Activated naive CD4-positive, alpha-beta T cell (primary cell): ENCODE data around the gene NRG3.

ENCODE experiments used
- DNase-seq, 4 experiments: peaks; one replicate each; lab custom pipeline; 2025; lab: John Stamatoyannopoulos, UW

Gene NRG3

GRCh38 chr10:82089327-82089726 lies 214.3 kb downstream of the NRG3 start:
- DNase-seq: no peak

- DNase-seq: no peak
Observed at GRCh38 chr10:82091413-82091812, 216.4 kb downstream of the NRG3 start.

- DNase-seq: no peak
Observed at GRCh38 chr10:82092111-82092510, 217.1 kb downstream of the NRG3 start.

GRCh38 chr10:82124713-82125112 lies 249.7 kb downstream of the NRG3 start:
- DNase-seq: no peak

DNA sequence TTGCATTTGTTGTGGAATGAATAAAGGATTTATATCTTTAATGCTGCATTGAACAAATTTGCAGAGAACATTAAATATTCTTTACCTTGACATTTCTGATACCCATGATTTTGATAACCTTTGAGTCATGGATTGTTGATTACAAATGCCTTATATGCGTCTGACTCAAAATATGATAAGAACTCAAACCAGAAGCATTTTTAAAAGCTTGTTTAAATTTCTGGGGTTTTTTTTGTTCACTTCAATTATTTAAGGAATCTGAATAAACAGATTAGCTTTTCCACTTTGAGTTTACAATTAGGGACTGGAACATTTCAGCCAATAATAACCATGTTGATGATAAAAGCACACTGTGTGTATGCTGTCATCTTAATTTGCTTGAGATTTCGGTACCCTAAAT lies 253.5 kb downstream of the NRG3 start:
- no peak for DNase-seq

GRCh38 chr10:82136103-82136502 lies 261.1 kb downstream of the NRG3 start:
- no peak for DNase-seq

- DNase-seq: no peak
Observed at GRCh38 chr10:82144153-82144552, 269.2 kb downstream of the NRG3 start.

DNA sequence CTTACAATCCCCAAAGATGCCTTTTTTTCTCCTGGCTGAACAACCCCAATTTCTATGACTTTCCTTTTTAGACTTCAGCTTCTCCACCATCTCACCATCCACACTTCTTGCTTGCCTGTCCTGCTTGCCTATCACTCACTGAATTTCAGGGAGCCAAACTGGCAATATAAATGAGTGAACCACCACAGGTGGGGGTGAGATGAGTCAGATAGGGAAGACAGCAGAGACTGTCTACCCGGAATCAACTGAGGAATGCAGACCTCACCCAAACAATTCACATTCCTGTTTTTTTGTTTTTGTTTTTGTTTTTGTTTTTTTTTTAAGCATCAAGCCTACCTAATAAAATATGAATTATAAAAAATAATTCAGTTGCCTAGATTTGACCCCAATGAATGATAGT lies 273.8 kb downstream of the NRG3 start:
- DNase-seq: no peak

DNA sequence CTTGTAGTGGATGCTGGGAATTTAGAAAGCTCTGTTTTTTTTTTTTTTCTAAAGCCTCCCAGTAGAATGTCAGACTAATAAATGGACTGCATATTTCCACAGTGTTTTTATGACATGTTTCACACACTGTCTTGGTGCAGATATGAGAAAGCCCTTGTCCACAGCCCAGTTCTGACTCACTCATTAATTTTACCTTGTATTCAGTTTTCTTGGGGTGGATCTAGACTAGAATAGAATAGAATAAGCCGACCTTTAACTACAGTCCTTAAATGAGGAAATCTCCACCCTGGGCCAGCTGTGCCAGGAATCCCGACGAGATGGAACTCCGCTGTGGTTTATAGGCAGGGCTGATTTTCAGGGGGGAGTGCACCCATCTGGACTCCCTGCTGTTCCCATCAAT lies 274.7 kb downstream of the NRG3 start:
- DNase-seq: no peak

- DNase-seq: no peak
Observed at GRCh38 chr10:82150123-82150900, 275.3 kb downstream of the NRG3 start.

DNA sequence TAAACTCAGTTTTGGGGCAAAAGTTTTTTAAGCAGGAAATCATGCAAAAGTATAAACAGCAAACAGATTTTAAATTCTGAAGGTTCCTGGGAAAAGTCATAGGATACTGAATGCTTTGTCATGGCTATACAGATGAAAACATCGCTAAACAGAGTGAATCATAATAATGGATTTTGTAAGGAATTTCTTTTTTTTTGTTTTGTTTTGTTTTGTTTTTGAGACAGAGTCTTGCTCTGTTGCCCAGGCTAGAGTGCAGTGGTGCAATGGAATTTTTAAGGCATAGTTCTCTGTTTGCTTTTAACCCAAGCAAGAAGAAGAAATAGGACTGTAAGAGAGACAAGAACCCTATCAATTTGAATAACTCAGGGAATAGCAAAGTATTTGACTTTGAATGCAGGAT lies 285.3 kb downstream of the NRG3 start:
- no peak for DNase-seq

GRCh38 chr10:82161264-82161663 lies 286.3 kb downstream of the NRG3 start:
- no peak for DNase-seq

DNA sequence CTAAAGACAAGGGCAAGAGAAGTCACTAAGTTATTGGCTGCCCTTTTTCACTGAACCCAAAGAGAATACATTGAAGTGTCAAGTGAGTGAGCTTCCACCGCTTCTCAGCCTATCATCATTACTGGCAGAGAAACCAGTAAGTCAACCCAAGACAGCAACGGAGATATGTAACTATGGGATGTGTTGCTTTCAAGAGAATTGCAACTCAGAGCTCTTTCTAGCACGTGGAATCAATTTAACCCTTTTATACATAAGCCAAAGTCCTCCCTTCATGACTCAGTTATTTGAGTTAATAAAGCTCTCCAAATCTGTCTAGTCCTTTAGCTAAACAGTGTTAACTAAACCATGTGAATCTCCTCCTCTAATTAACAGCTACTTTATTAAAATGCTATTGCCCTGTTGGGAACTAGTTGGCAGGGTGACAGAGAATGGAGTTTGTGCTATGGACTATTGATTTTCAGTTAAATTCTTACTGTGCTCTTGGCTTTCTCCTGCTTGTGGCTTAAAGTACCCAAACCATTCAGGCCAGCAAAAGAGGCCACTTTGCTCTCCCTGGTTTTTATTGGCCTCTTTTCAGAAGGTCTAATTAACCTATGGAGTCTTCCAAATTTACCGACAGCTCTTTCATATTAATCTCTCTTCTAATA lies 287.7 kb downstream of the NRG3 start:
- no peak for DNase-seq

- DNase-seq: no peak
Observed at GRCh38 chr10:82171899-82172298, 296.9 kb downstream of the NRG3 start.

DNA sequence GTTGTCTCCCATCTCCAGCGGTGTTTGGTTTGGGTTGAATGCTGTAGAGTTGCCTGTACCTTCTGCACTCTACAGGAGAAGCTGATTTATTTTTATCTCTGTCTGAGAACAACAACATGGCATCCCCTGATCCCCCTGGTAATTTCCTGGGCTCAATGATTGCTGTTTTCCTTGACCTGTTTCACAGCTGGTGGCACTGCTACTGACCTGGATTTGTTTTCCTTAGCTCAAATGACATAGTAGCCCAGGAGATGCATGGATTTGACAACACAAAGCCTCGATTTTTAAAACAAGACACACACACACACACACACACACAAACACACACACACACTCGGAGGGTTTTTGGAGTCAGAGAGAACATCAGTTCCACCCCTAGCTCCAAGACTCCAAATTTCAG lies 301.6 kb downstream of the NRG3 start:
- no peak for DNase-seq

DNA sequence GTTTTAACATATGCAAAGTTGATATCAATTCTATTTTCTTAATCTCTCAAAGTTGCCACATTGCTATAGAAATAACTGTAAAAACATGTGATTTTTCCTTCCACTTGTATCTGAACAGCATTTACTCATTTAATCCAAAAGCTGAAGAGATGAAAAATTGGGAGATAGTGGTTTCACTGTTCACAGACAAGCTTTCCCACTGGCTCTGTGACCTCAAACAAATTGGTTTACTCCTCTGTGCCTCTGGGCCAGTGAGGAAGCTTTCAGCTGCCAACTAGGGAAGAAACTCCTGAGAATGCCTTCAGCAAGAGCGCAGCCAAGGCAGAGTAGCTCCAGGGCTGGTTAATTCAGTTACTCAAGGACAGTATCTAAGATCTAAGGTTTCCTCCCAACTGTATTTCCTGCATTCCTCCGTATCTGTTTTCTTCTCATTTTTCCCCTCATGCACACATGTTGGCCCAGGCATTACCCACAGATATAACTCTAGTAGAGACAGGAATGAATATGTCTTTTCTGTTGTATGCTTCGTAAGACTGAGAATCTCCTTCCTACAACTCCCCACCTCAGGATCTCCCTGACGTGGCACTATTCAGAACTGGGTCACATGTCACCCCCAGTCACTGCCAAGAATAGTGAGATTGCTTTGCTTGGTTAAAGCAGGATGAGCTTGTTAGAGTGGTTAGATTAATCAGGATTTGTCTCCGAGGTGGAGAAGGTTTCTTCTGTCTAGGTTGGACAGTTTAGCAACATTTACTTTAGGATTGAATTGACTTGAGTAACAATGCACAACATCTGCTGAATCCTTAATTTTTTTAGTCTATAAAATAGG lies 315.7 kb downstream of the NRG3 start:
- DNase-seq: no peak

DNA sequence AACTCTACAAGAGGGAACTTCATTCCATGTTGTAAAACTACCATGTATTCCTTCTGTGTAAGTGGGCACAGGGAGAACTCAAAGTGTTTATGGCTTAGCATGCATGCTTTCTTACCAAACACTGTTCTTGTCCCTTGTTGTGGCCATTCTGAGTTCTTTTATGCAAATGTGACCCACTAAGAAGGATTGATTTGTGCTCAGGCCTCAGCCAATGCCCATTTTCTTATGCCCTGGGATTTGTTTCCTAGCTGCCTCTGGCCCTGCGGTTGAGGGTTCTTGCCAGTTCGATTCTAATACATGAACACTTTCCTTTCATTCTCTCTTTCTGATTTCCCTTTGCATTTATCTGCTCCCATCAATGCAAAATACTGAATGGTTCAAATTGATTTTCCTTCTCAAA lies 316.7 kb downstream of the NRG3 start:
- DNase-seq: no peak

GRCh38 chr10:82192665-82193064 lies 317.7 kb downstream of the NRG3 start:
- no peak for DNase-seq

GRCh38 chr10:82194419-82194818 lies 319.4 kb downstream of the NRG3 start:
- no peak for DNase-seq

- DNase-seq: no peak
Observed at GRCh38 chr10:82206831-82207230, 331.8 kb downstream of the NRG3 start.

- DNase-seq: no peak
Observed at GRCh38 chr10:82208726-82209125, 333.7 kb downstream of the NRG3 start.

- no peak for DNase-seq
Observed at GRCh38 chr10:82210331-82210730, 335.3 kb downstream of the NRG3 start.

DNA sequence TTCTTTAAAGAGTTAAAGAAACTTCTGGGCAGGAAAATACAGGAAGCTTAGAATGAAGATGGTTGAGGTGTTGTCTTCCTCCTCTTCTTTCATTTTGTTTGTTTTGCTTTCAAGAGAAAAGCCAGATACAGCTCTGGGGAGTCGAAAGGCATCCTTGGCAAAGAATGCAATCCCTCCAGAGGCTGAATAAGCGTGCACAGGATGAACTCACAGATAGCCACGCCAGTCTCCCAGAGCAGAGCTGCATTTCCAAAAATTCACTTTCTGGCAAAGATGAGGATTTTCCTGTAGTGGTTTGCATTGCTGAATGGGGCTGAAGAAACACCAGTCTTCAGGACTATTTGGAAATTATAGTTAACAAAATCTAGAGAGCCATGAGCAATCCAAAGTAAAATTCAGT lies 336.4 kb downstream of the NRG3 start:
- DNase-seq: no peak
